Renal pelvis (tissue), 4 donors: ENCODE results near the gene RNU6-8. TPM values are rescaled to one million over a fixed set of nuclear protein-coding genes. Genes with fewer than 3 reads are reported as not detected.

Experiments used
- DNase-seq: peaks from one replicate; pipeline ENCODE4 v3.0.0-alpha.2; 2013
- polyA plus RNA-seq, 3 donors: library from polyadenylated mRNA; unstranded; fragments of 120-200 nt; gene quantifications; one replicate each; pipeline ENCODE4 v1.2.1, GENCODE V29; 2013; ENCODE audit not compliant: insufficient read length in 3 of 3

RNU6-8 gene
- polyA plus RNA-seq, 3 donors: not detected

DNA sequence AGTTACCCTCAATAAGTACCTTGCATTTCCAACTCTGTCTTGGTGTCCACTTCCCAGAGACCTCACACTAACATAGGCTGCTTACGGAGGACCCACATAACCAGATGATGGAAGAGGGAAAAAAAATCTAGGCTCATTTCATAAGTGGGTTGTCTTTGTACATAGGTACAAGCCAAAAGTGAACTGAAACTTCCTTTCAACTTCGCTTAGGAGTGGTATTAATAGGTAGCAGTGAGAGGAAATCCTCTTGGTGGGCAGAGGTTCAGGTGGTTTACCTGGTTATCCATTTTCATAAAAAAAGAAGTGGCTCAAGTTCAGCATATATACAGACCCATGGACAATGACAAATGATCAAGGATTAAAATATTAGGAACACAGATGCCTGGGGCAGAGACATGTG lies 37.0 kb downstream of the RNU6-8 start:
- DNase-seq: no peak

Other genes starting within 250 kb of the RNU6-8 start
- gene ARHGAP5, start 126.0 kb downstream of the RNU6-8 start, polyA plus RNA-seq: 100 to 1,000 TPM in 1 of 3 donors, 10 to 100 TPM in 2; 96.9 to 106 (median 99.6) TPM
- gene RNU6-7, start 1.2 kb downstream of the RNU6-8 start, polyA plus RNA-seq: not detected
- gene AKAP6, start 126.0 kb upstream of the RNU6-8 start, polyA plus RNA-seq: 1 to 10 TPM; 2.2 to 4.6 (median 2.5) TPM